Ovary (tissue), 9 donors: ENCODE data around the gene RAPH1. TPM values are rescaled to one million over a fixed set of nuclear protein-coding genes. Genes with fewer than 3 reads are reported as not detected.

Source experiments
- DNase-seq, 5 donors: peaks; one replicate each; pipeline ENCODE4 v3.0.0-alpha.2; 2019 to 2020
- H3K27ac ChIP-seq, 2 donors: fragments of 200-600 bp; one replicate each; pipeline versions ENCODE4 v1.5.1 to v1.8.0; 2019 to 2022
- H3K27me3 ChIP-seq: fragments of 200-600 bp; one replicate; pipeline ENCODE4 v1.8.0; 2022
- H3K36me3 ChIP-seq: fragments of 200-600 bp; sonication (generic); one replicate; pipeline ENCODE4 v1.5.1; 2019
- H3K4me1 ChIP-seq: one replicate; pipeline ENCODE4 v1.8.1; 2013; ENCODE audit warnings: mild to moderate bottlenecking, moderate library complexity; ENCODE audit not compliant: insufficient read depth
- H3K4me3 ChIP-seq: fragments of 200-600 bp; sonication (generic); one replicate; pipeline ENCODE4 v1.5.1; 2017
- H3K9me3 ChIP-seq, 2 donors: fragments of 200-600 bp in 1 of 2; sonication (generic) in 1 of 2; one replicate each; pipeline versions ENCODE4 v1.5.1 to v1.8.1; 2013 to 2019; ENCODE audit warnings: mild to moderate bottlenecking in 1 of 2, moderate library complexity in 1 of 2
- EP300 ChIP-seq: sonication (generic); formaldehyde crosslinking; IDR thresholded peaks from one replicate; pipeline ENCODE4 v1.6.1; 2017; ENCODE audit warnings: antibody characterized with exemption
- POLR2A ChIP-seq: fragments of 450-650 bp; IDR thresholded peaks from one replicate; pipeline ENCODE4 v1.6.1; 2017; ENCODE audit warnings: antibody characterized with exemption, mild to moderate bottlenecking, moderate library complexity
- WGBS, 3 donors: extraction: QIAGEN DNeasy Blood & Tissue Kit in 1 of 3; methylation state at CpG; one replicate each; pipeline versions ENCODE4 v1.1.5 to v1.1.7; 2013 to 2017; 5-methylcytosine and 5-hydroxymethylcytosine counted together
- intact Hi-C, 4 donors: fragments of 100-400 bp; cut with DNase I; formaldehyde crosslinking; loops; one replicate each; pipeline versions ENCODE4 v1.11.0 to v1.15.1; 2022 to 2023
- polyA plus RNA-seq, 2 donors: library from polyadenylated mRNA; stranded (reverse); fragments of 200-250 nt in 1 of 2; fragments of 350-450 nt in 1 of 2; fragmentation: Illumina TruSeq in 1 of 2; extraction: RNeasy Lipid Tissue Mini Kit (QIAGEN cat#74804) in 1 of 2; gene quantifications; one replicate each; pipeline ENCODE4 v1.2.3, GENCODE V29; 2013 to 2014
- total RNA-seq, 7 donors: library from RNA; depleted of rRNA in 2 of 7; stranded (reverse); fragments of >200 nt in 2 of 7; fragmentation: NEBNext Ultra II Directional in 3 of 7; extraction: Animal tissue kit (Norgen Biotek cat#: 25700) in 3 of 7; gene quantifications; one replicate each; pipeline versions ENCODE4 v1.1.0 to v1.2.4, GENCODE V29; 2016 to 2023
- TF ChIP-seq, protein P1 (sequence below), 3 donors: fragments of 450-650 bp in 2 of 3; fragments of 200-600 bp in 1 of 3; IDR thresholded peaks; one replicate each; pipeline versions ENCODE4 v1.5.1 to v1.8.0; 2016 to 2022; ENCODE audit warnings: antibody characterized with exemption in 3 of 3, mild to moderate bottlenecking in 1 of 3
- donor health status: DM: no; HTN: no; CAD: no; lungs with moderate emphysema.
- donor health status: DM: no; HTN: no; CAD: no.
- donor health status: Bipolar disorder and iron deficiency.
- donor health status: DM: yes; HTN: yes; CAD: no.
- donor health status: DM: no; HTN: no; CAD: no.
- donor health status: DM: yes; HTN: yes; CAD: no.

The RAPH1 gene
- total and polyA plus RNA-seq, 9 donors, result 2.7 to 23.5 (median 10.5) TPM

DNA sequence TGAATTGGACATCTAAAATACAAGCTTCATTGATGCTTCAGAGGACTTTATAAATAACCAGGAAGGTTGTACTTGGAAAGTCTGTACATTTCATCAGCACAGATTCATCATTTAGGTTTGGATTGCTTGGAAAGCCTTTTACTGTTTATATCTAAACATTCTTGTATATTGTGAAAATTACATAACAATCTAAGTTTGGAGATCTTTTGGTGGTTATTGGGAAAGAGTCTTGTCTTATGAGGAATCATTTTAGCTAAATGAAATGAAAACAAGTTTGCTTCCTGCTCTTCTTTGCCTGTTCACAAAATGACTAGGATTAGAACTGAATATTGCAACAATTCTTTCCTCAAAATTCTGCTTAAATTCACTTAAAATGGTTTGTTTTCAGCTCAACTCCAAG is 127.6 kb downstream of the RAPH1 start:
- TF ChIP-seq EP300, result no peak
- TF ChIP-seq POLR2A, result no peak
- TF ChIP-seq, protein P1, sequence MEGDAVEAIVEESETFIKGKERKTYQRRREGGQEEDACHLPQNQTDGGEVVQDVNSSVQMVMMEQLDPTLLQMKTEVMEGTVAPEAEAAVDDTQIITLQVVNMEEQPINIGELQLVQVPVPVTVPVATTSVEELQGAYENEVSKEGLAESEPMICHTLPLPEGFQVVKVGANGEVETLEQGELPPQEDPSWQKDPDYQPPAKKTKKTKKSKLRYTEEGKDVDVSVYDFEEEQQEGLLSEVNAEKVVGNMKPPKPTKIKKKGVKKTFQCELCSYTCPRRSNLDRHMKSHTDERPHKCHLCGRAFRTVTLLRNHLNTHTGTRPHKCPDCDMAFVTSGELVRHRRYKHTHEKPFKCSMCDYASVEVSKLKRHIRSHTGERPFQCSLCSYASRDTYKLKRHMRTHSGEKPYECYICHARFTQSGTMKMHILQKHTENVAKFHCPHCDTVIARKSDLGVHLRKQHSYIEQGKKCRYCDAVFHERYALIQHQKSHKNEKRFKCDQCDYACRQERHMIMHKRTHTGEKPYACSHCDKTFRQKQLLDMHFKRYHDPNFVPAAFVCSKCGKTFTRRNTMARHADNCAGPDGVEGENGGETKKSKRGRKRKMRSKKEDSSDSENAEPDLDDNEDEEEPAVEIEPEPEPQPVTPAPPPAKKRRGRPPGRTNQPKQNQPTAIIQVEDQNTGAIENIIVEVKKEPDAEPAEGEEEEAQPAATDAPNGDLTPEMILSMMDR (IDR thresholded peaks at IDR 0.05), result no peak
- intact Hi-C loops, result no loop called here
- H3K9me3 ChIP-seq, result no peaks in the 10 kb centered on the region
- no peak overlapping the region for H3K27ac ChIP-seq
- no peaks in the 10 kb centered on the region for H3K27me3 ChIP-seq
- DNase-seq, result no peak
- H3K4me3 ChIP-seq, result no peak overlapping the region
- H3K36me3 ChIP-seq, result no peaks in the 10 kb centered on the region
- H3K4me1 ChIP-seq, result no peaks in the 10 kb centered on the region

DNA sequence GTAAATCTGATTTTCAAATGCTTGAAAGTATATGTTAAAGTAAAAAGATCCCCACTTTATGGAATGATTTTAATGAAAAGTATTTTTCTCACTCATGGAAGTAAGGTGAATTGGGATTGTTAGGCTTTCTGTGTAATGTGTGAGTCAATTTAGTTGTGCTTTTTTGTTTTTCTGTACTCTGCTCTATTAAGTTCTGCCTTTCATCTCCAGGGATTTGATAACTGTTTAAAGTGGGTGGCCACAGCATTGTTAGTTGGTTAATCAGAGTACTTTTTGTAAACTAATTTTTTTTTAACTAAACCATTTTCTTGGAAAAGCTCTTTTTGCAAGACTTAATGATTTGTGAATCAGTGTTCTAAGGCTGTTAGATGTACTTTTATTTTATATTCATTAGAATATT is 130.1 kb downstream of the RAPH1 start:
- Histone ChIP-seq H3K9me3 (no peaks in the 10 kb centered on the region), H3K4me3 (no peak overlapping the region), H3K27me3 (no peaks in the 10 kb centered on the region), H3K27ac (no peak overlapping the region), H3K36me3 (no peaks in the 10 kb centered on the region), H3K4me1 (no peaks in the 10 kb centered on the region)
- intact Hi-C loops, result no loop called here
- DNase-seq, result no peak
- TF ChIP-seq, protein P1 (IDR thresholded peaks at IDR 0.05), result no peak
- TF ChIP-seq POLR2A (no peak), EP300 (no peak)

DNA sequence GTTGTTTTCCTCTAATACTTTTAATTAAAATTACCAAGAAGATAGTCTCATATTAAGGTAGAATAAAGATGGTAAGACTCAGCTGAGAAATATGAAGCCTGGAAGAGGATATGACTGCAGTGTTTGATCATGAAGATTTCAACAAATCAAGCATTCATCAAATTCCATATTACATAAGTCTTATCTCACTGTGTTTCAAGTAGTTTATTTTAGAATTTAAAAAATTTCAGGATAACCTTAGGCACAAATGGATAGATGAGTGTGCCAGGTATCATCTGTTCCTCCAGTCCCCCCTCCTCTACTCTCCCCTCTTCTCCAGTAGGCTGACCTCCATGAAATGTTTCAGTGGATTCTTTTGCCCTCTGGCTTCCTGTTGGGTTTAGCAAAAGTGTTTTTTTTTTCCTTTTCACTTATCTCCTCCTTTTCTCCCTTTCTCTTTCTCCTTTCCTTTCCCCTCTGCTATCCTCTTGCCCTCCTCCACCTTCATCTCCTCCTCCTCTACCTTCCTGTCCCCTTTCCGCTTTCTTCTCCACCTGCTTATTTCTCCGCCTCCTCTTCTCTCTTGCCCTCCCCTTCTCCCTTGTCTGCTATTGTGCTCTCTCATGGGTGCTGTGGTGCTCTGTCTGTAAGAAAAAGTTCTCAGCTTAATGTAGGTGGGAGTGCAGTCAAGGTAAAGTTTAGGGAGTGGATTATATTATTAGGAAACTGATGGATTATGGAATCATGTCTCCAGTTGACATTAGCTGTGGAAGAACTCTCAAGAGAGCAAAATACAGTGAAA is 134.1 kb downstream of the RAPH1 start:
- H3K36me3 ChIP-seq, result no peaks in the 10 kb centered on the region
- TF ChIP-seq EP300, result no peak
- TF ChIP-seq, protein P1 (IDR thresholded peaks at IDR 0.05), result no peak
- no peak for TF ChIP-seq POLR2A
- intact Hi-C loops, result no loop called here

DNA sequence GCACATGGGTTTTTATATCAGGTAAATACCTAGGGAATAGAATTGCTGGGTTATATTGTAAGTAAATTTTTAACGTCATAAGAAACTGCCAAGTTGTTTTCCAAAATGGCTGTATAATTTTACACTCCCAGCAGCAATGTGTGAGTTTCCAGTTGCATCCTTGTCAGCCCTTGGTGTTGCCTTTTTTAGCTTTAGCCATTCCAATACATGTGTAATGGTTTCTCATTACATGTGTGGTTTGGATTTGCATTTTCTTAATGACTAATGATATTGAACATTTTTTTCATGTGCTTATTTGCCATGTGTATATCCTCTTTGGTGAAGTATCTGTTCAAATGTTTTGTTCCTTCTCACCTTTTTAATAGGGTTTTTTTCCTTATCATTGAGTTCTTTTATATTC is 136.1 kb downstream of the RAPH1 start:
- no peak for TF ChIP-seq EP300
- TF ChIP-seq POLR2A, result no peak
- TF ChIP-seq, protein P1 (IDR thresholded peaks at IDR 0.05), result no peak
- no peaks in the 10 kb centered on the region for H3K4me1 ChIP-seq
- no peaks in the 10 kb centered on the region for H3K9me3 ChIP-seq
- no peaks in the 10 kb centered on the region for H3K27me3 ChIP-seq
- H3K36me3 ChIP-seq, result no peaks in the 10 kb centered on the region
- 93 to 98% (median 95%) methylated on average over 1 of the region's 1 CpG for WGBS, 3 donors
- intact Hi-C loops, result no loop called here
- no peak overlapping the region for H3K27ac ChIP-seq
- no peak for DNase-seq
- H3K4me3 ChIP-seq, result no peak overlapping the region

More for the DNA sequence above, 134.1 kb downstream of the RAPH1 start:
- Histone ChIP-seq H3K4me1 (no peaks in the 10 kb centered on the region), H3K9me3 (no peaks in the 10 kb centered on the region), H3K4me3 (no peak overlapping the region), H3K27me3 (no peaks in the 10 kb centered on the region), H3K27ac (no peak overlapping the region)
- 96 to 100% (median 98%) methylated on average over 2 of the region's 2 CpGs for WGBS, 3 donors
- DNase-seq, result no peak
